HEK293 (cell line): ENCODE measurements around the gene TUT4.

Experiments
- GLIS1 ChIP-seq: fragments of 450-650 bp; formaldehyde crosslinking; IDR thresholded peaks from 2 replicates; pipeline ENCODE4 v1.5.1; 2016; ENCODE audit warnings: missing biosample characterization, missing genetic modification characterization
- GLIS2 ChIP-seq: fragments of 450-650 bp; formaldehyde crosslinking; IDR thresholded peaks from 2 replicates; pipeline ENCODE4 v1.5.1; 2016; ENCODE audit warnings: missing biosample characterization, missing genetic modification characterization
- KLF8 ChIP-seq: fragments of 450-650 bp; formaldehyde crosslinking; IDR thresholded peaks from 2 replicates; pipeline ENCODE4 v1.5.1; 2016; ENCODE audit warnings: missing biosample characterization, missing genetic modification characterization
- PRDM10 ChIP-seq: fragments of 450-650 bp; formaldehyde crosslinking; IDR thresholded peaks from 2 replicates; pipeline ENCODE4 v1.5.1; 2016; ENCODE audit warnings: missing biosample characterization, missing genetic modification characterization
- ZBTB10 ChIP-seq: fragments of 450-650 bp; formaldehyde crosslinking; IDR thresholded peaks from 2 replicates; pipeline ENCODE4 v1.5.1; 2016; ENCODE audit warnings: missing biosample characterization, missing genetic modification characterization
- ZBTB11 ChIP-seq: fragments of 450-650 bp; formaldehyde crosslinking; conservative IDR thresholded peaks from 2 replicates; pipeline ENCODE4 v1.5.1; 2016; ENCODE audit warnings: low read depth, missing biosample characterization, missing genetic modification characterization
- ZBTB20 ChIP-seq: fragments of 450-650 bp; formaldehyde crosslinking; IDR thresholded peaks from 2 replicates; pipeline ENCODE4 v1.5.1; 2016; ENCODE audit warnings: missing biosample characterization, missing genetic modification characterization
- ZBTB21 ChIP-seq: fragments of 450-650 bp; formaldehyde crosslinking; IDR thresholded peaks from 2 replicates; pipeline ENCODE4 v1.5.1; 2017; ENCODE audit warnings: missing biosample characterization, missing genetic modification characterization
- ZFP41 ChIP-seq: fragments of 450-650 bp; formaldehyde crosslinking; IDR thresholded peaks from 2 replicates; pipeline ENCODE4 v1.5.1; 2016; ENCODE audit warnings: missing biosample characterization, missing genetic modification characterization, borderline replicate concordance
- ZNF18 ChIP-seq: fragments of 450-650 bp; formaldehyde crosslinking; IDR thresholded peaks from 2 replicates; pipeline ENCODE4 v1.5.1; 2016; ENCODE audit warnings: missing biosample characterization, missing genetic modification characterization
- ZNF26 ChIP-seq: fragments of 450-650 bp; formaldehyde crosslinking; IDR thresholded peaks from 2 replicates; pipeline ENCODE4 v1.5.1; 2016; ENCODE audit warnings: missing biosample characterization, missing genetic modification characterization
- ZNF423 ChIP-seq: fragments of 450-650 bp; formaldehyde crosslinking; IDR thresholded peaks from 2 replicates; pipeline ENCODE4 v1.5.1; 2016; ENCODE audit warnings: missing biosample characterization, missing genetic modification characterization
- ZNF510 ChIP-seq: fragments of 450-650 bp; formaldehyde crosslinking; IDR thresholded peaks from 2 replicates; pipeline ENCODE4 v1.5.1; 2018; ENCODE audit warnings: mild to moderate bottlenecking, missing genetic modification characterization, missing biosample characterization; ENCODE audit not compliant: insufficient replicate concordance
- ZNF639 ChIP-seq: fragments of 450-650 bp; formaldehyde crosslinking; IDR thresholded peaks from 2 replicates; pipeline ENCODE4 v1.5.1; 2016; ENCODE audit warnings: missing biosample characterization, missing genetic modification characterization
- ZNF645 ChIP-seq: fragments of 450-650 bp; formaldehyde crosslinking; IDR thresholded peaks from 2 replicates; pipeline ENCODE4; 2016; ENCODE audit warnings: missing biosample characterization, missing genetic modification characterization
- ZNF707 ChIP-seq: fragments of 450-650 bp; formaldehyde crosslinking; IDR thresholded peaks from 2 replicates; pipeline ENCODE4 v1.5.1; 2016; ENCODE audit warnings: missing biosample characterization, missing genetic modification characterization
- ZNF747 ChIP-seq: fragments of 450-650 bp; formaldehyde crosslinking; IDR thresholded peaks from 2 replicates; pipeline ENCODE4 v1.5.1; 2016; ENCODE audit warnings: missing biosample characterization, missing genetic modification characterization
- ZNF785 ChIP-seq: fragments of 450-650 bp; formaldehyde crosslinking; IDR thresholded peaks from 2 replicates; pipeline ENCODE4 v1.5.1; 2016; ENCODE audit warnings: missing biosample characterization, missing genetic modification characterization

The TUT4 gene

GRCh38 chr1:52553362-52554266, 722 bp upstream of the TUT4 start (continued):
- no peak for TF ChIP-seq ZBTB11
- TF ChIP-seq ZNF26 (tag by site-specific recombination), result no peak
- TF ChIP-seq ZBTB20 (tag by site-specific recombination), result peak; percentile 29; the same call in 1 of the 2 replicates
- TF ChIP-seq ZBTB10 (tag by site-specific recombination), result peak; percentile 32; the same call in 1 of the 2 replicates
- no peak for TF ChIP-seq ZNF639 (tag by site-specific recombination)
- TF ChIP-seq KLF8, result 0 out of 2 replicates have a peak, but pooled peaks have one; percentile 33
- TF ChIP-seq ZNF18 (tag by site-specific recombination), result no peak
- TF ChIP-seq ZBTB21 (tag by site-specific recombination), result no peak
- TF ChIP-seq ZNF747 (tag by site-specific recombination), result no peak
- TF ChIP-seq GLIS2 (tag by site-specific recombination), result peak; percentile 56
- TF ChIP-seq ZNF785 (tag by site-specific recombination), result peak; percentile 92
- no peak for TF ChIP-seq ZNF645 (tag by site-specific recombination)
- TF ChIP-seq ZNF510 (tag by site-specific recombination), result no peak
- TF ChIP-seq ZNF707 (tag by site-specific recombination), result no peak
- TF ChIP-seq ZNF423 (tag by site-specific recombination), result peak; percentile 50; the same call in 1 of the 2 replicates
- TF ChIP-seq ZFP41 (tag by site-specific recombination), result no peak
- TF ChIP-seq PRDM10 (tag by site-specific recombination), result peak; percentile 63
- TF ChIP-seq GLIS1 (tag by site-specific recombination), result no peak; the same call in 1 of the 2 replicates
